MCF 10A (cell line): ENCODE results near the gene STAU1. TPM values are rescaled to one million over a fixed set of nuclear protein-coding genes. Genes with fewer than 3 reads are reported as not detected.

Experiments used
- BruUV-seq: library from RNA; stranded (reverse); fragments of 400-500 nt; replicated peaks from 2 replicates; lab custom pipeline; 2021; lab: Mats Ljungman, UMichigan
- CTCF ChIA-PET: fragments of 300-600 bp; sonication (Branson Sonifier 250); formaldehyde crosslinking; extraction: SDS; loops from one replicate; lab custom pipeline; 2021; ENCODE audit warnings: antibody characterized with exemption, inconsistent platforms; lab: Yijun Ruan, JAX
- POLR2A ChIA-PET: fragments of 300-600, 350-650 bp; sonication (Branson Sonifier 250); formaldehyde crosslinking; extraction: SDS; loops from one replicate; lab custom pipeline; 2020; ENCODE audit warnings: antibody characterized with exemption, inconsistent platforms; lab: Yijun Ruan, JAX
- DNase-seq: peaks from one replicate; pipeline ENCODE4 v3.0.0-alpha.2; 2018; ENCODE audit not compliant: unreplicated experiment
- H3K27ac Mint-ChIP-seq: one replicate; pipeline ENCODE4 v1.8.0; 2022; ENCODE audit warnings: mild to moderate bottlenecking, low read depth, mixed read lengths; ENCODE audit not compliant: unreplicated experiment
- H3K27me3 Mint-ChIP-seq: one replicate; pipeline ENCODE4 v1.8.0; 2022; ENCODE audit warnings: mixed read lengths; ENCODE audit not compliant: insufficient read depth, unreplicated experiment
- H3K36me3 Mint-ChIP-seq: one replicate; pipeline ENCODE4 v1.8.0; 2022; ENCODE audit warnings: mild to moderate bottlenecking, moderate library complexity, mixed read lengths; ENCODE audit not compliant: insufficient read depth, unreplicated experiment
- H3K4me1 Mint-ChIP-seq: one replicate; pipeline ENCODE4 v1.8.0; 2022; ENCODE audit warnings: mixed read lengths; ENCODE audit not compliant: insufficient read depth, unreplicated experiment
- H3K4me3 Mint-ChIP-seq: one replicate; pipeline ENCODE4 v1.8.0; 2022; ENCODE audit warnings: mild to moderate bottlenecking, moderate library complexity, mixed read lengths; ENCODE audit not compliant: unreplicated experiment
- H3K9me3 Mint-ChIP-seq: one replicate; pipeline ENCODE4 v1.8.0; 2022; ENCODE audit warnings: mixed read lengths; ENCODE audit not compliant: unreplicated experiment
- CTCF ChIP-seq: fragments of 200-600 bp; IDR thresholded peaks from one replicate; pipeline ENCODE4 v1.8.0; 2022; ENCODE audit warnings: antibody characterized with exemption, mild to moderate bottlenecking; ENCODE audit not compliant: unreplicated experiment
- intact Hi-C: fragments of 100-400 bp; cut with micrococcal nuclease; formaldehyde crosslinking; loops from 2 replicates; pipeline ENCODE4 v1.14.1; 2022
- total RNA-seq: library from RNA; stranded (reverse); gene quantifications from 2 replicates; pipeline ENCODE4 v1.2.3, GENCODE V29; 2022

STAU1 gene
- total RNA-seq, 1 experiment from 2014 or later, result 110 TPM

- no TSS peak for BruUV-seq
- CTCF ChIA-PET, result interaction anchor here (0.6 to 5.1 kb wide), 5 partner anchors 16 to 193 kb away, joined by 3 to 42 read pairs (median 5); no protein-coding TSS in a partner anchor
- H3K27ac Mint-ChIP-seq, result peak overlapping the region; percentile 19
Measured at GRCh38 chr20:49181265-49181877, 6.8 kb downstream of the STAU1 start.

GRCh38 chr20:49179368-49180277, 8.5 kb downstream of the STAU1 start:
- POLR2A ChIA-PET, result interaction anchor here (1.1 to 6.6 kb wide), 6 partner anchors 9 to 133 kb away, joined by 4 to 59 read pairs (median 6); partner anchors contain the start of genes CSE1L, DDX27 and STAU1
- BruUV-seq, result no TSS peak
- peak; percentile 11 for DNase-seq
- Mint-ChIP-seq H3K27ac (peak overlapping the region; percentile 19), H3K9me3 (no peaks in the 10 kb centered on the region), H3K27me3 (no peaks in the 10 kb centered on the region), H3K4me1 (peaks cover 8% of the 10 kb centered on the region), H3K36me3 (peaks cover 30% of the 10 kb centered on the region), H3K4me3 (no peak overlapping the region)
- TF ChIP-seq CTCF, result no peak
- intact Hi-C loops, result no loop called here
- CTCF ChIA-PET, result interaction anchor here (0.5 to 5.1 kb wide), 9 partner anchors 12 to 522 kb away, joined by 3 to 42 read pairs (median 4); no protein-coding TSS in a partner anchor

More at GRCh38 chr20:49181265-49181877, 6.8 kb downstream of the STAU1 start:
- intact Hi-C loops, result no loop called here
- no peak overlapping the region for H3K4me3 Mint-ChIP-seq
- DNase-seq, result no peak
- POLR2A ChIA-PET, result interaction anchor here (1.8 to 6.6 kb wide), 2 partner anchors 15 to 36 kb away, joined by 6 to 59 read pairs; no protein-coding TSS in a partner anchor
- peaks cover 8% of the 10 kb centered on the region for H3K4me1 Mint-ChIP-seq
- TF ChIP-seq CTCF, result no peak
- no peaks in the 10 kb centered on the region for H3K27me3 Mint-ChIP-seq
- peaks cover 22% of the 10 kb centered on the region for H3K36me3 Mint-ChIP-seq
- no peaks in the 10 kb centered on the region for H3K9me3 Mint-ChIP-seq

GRCh38 chr20:49174183-49174582, 14.0 kb downstream of the STAU1 start:
- CTCF ChIA-PET, result interaction anchor here (0.6 kb wide), 1 partner anchor 125 kb away, joined by 3 read pairs; no protein-coding TSS in a partner anchor
- Mint-ChIP-seq H3K36me3 (peaks cover 45% of the 10 kb centered on the region), H3K4me1 (peaks cover under 1% of the 10 kb centered on the region), H3K27ac (no peak overlapping the region), H3K4me3 (no peak overlapping the region), H3K27me3 (no peaks in the 10 kb centered on the region), H3K9me3 (no peaks in the 10 kb centered on the region)
- no TSS peak for BruUV-seq
- no peak for TF ChIP-seq CTCF
- POLR2A ChIA-PET, result interaction anchor here (0.8 kb wide), 1 partner anchor 14 kb away, joined by 3 read pairs; no protein-coding TSS in a partner anchor
- DNase-seq, result no peak
- intact Hi-C loops, result no loop called here

GRCh38 chr20:49172413-49172812, 15.7 kb downstream of the STAU1 start:
- no peak overlapping the region for H3K4me3 Mint-ChIP-seq
- no peaks in the 10 kb centered on the region for H3K27me3 Mint-ChIP-seq
- intact Hi-C loops, result no loop called here
- no peak for DNase-seq
- POLR2A ChIA-PET, result interaction anchor here (1.2 kb wide), 1 partner anchor 15 kb away, joined by 3 read pairs; the partner anchor contains the start of gene STAU1
- H3K36me3 Mint-ChIP-seq, result peaks cover 31% of the 10 kb centered on the region
- CTCF ChIA-PET, result interaction anchor here (0.5 kb wide), 1 partner anchor 22 kb away, joined by 3 read pairs; no protein-coding TSS in a partner anchor
- no peaks in the 10 kb centered on the region for H3K9me3 Mint-ChIP-seq
- BruUV-seq, result TSS peak; percentile 7
- no peak for TF ChIP-seq CTCF
- peaks cover 5% of the 10 kb centered on the region for H3K4me1 Mint-ChIP-seq
- H3K27ac Mint-ChIP-seq, result no peak overlapping the region
